Natural killer cell (primary cell): ENCODE results near the gene PTGDR2. TPM values are rescaled to one million over a fixed set of nuclear protein-coding genes. Genes with fewer than 3 reads are reported as not detected.
A peak's percentile ranks its signal among the peaks of the same experiment; 100 is the strongest.

Experiments used
- ATAC-seq, 3 donors: fragments of 150-1000 bp in 2 of 3; fragments of 200-7000 bp in 1 of 3; cut with Tn5 transposase; 1 replicate in 1 of 3; 2 replicates in 2 of 3; pipeline ENCODE4 v1.10.0; 2021; ENCODE audit warnings: mild to moderate bottlenecking in 2 of 3, moderate library complexity in 2 of 3
- DNase-seq, 2 donors: peaks; one replicate each; pipeline versions ENCODE4 v3.0.0 to v3.0.0-alpha.2; 2013 to 2021; ENCODE audit warnings: mixed read lengths in 1 of 2
- H3K27ac ChIP-seq: one replicate; pipeline ENCODE4 v1.5.1; 2013; ENCODE audit warnings: mild to moderate bottlenecking, low read length
- H3K27me3 ChIP-seq: one replicate; pipeline ENCODE4 v1.6.1; 2013; ENCODE audit warnings: low read length; ENCODE audit not compliant: control insufficient read depth, insufficient read depth
- H3K36me3 ChIP-seq: one replicate; pipeline ENCODE4 v1.6.1; 2013; ENCODE audit warnings: low read length; ENCODE audit not compliant: control insufficient read depth, insufficient read depth
- H3K4me1 ChIP-seq: one replicate; pipeline ENCODE4 v1.6.1; 2013; ENCODE audit warnings: low read length; ENCODE audit not compliant: control insufficient read depth, insufficient read depth
- H3K4me3 ChIP-seq: one replicate; pipeline ENCODE4 v1.5.1; 2013; ENCODE audit warnings: low read length
- H3K9me3 ChIP-seq: one replicate; pipeline ENCODE4 v1.6.1; 2013; ENCODE audit warnings: low read length; ENCODE audit not compliant: control insufficient read depth, insufficient read depth
- H3K27ac Mint-ChIP-seq, 2 donors: one replicate each; pipeline ENCODE4 v1.8.0; 2022; ENCODE audit warnings: mild to moderate bottlenecking in 2 of 2, mixed read lengths in 2 of 2, moderate library complexity in 1 of 2
- H3K27me3 Mint-ChIP-seq, 2 donors: one replicate each; pipeline ENCODE4 v1.8.0; 2022; ENCODE audit warnings: low read depth in 2 of 2, mixed read lengths in 2 of 2
- H3K36me3 Mint-ChIP-seq: one replicate; pipeline ENCODE4 v1.8.0; 2022; ENCODE audit warnings: mixed read lengths
- H3K4me1 Mint-ChIP-seq, 2 donors: one replicate each; pipeline ENCODE4 v1.8.0; 2022; ENCODE audit warnings: mixed read lengths in 2 of 2
- H3K4me3 Mint-ChIP-seq: one replicate; pipeline ENCODE4 v1.8.0; 2022; ENCODE audit warnings: mild to moderate bottlenecking, moderate library complexity, mixed read lengths
- H3K9me3 Mint-ChIP-seq, 2 donors: one replicate each; pipeline ENCODE4 v1.8.0; 2022; ENCODE audit warnings: mixed read lengths in 2 of 2
- CTCF ChIP-seq: fragments of 200-600 bp; IDR thresholded peaks from one replicate; pipeline ENCODE4 v1.8.0; 2022; ENCODE audit warnings: antibody characterized with exemption
- WGBS: methylation state at CpG from one replicate; pipeline ENCODE4 v1.1.7; 2013; ENCODE audit warnings: missing lambda C conversion rate; ENCODE audit not compliant: insufficient coverage; 5-methylcytosine and 5-hydroxymethylcytosine counted together
- intact Hi-C: fragments of 100-400 bp; cut with micrococcal nuclease; formaldehyde crosslinking; loops from one replicate; pipeline ENCODE4 v1.14.2; 2022
- total RNA-seq, 4 donors: library from RNA; stranded (reverse); fragments of 120-200 nt in 1 of 4; gene quantifications; one replicate each; pipeline versions ENCODE4 v1.2.3 to v1.2.4, GENCODE V29; 2013 to 2022

Gene PTGDR2
- total RNA-seq, 3 donors from 2014 or later (not counting 1 experiment from before 2014, with no cell fraction given): 0.66 to 12.4 (median 1.7) TPM

GRCh38 chr11:60897496-60897895 is 41.7 kb upstream of the PTGDR2 start:
- H3K27ac Mint-ChIP-seq: peak overlapping the region in 1 of 2 donors; percentile 41
- H3K36me3 Mint-ChIP-seq: peaks cover 39% of the 10 kb centered on the region
- H3K4me3 Mint-ChIP-seq: no peak overlapping the region
- no peaks in the 10 kb centered on the region for H3K4me1 Mint-ChIP-seq
- no peaks in the 10 kb centered on the region for H3K27me3 ChIP-seq
- H3K4me1 ChIP-seq: no peaks in the 10 kb centered on the region
- no peak overlapping the region for H3K4me3 ChIP-seq
- H3K36me3 ChIP-seq: peaks cover 81% of the 10 kb centered on the region
- WGBS: 97% methylated on average over 4 of the region's 4 CpGs
- no peaks in the 10 kb centered on the region for H3K9me3 ChIP-seq
- ATAC-seq: no peak
- no peaks in the 10 kb centered on the region for H3K9me3 Mint-ChIP-seq
- no peak for DNase-seq
- no peaks in the 10 kb centered on the region for H3K27me3 Mint-ChIP-seq
- no peak overlapping the region for H3K27ac ChIP-seq
- TF ChIP-seq CTCF: no peak
- intact Hi-C loops: no loop called here

DNA sequence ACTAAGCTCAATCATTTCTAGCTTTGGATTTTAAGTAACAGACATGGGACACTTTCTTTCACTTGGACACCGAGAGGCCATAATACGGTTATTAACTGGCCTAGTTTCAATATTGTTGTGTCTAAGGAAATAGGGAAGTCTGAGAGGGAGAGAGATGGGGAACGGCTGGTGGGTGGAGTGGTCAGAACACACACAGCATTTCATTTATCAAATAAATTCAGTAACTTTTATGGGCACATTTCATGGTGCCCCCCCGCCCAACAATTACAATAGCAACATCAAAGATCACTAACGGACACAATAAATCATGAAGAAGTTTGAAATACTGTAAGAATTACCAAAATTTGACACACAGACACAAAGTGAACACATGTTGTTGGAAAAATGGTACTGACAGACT is 39.9 kb upstream of the PTGDR2 start:
- 87% methylated on average over 2 of the region's 5 CpGs for WGBS
- no peak overlapping the region for H3K4me3 Mint-ChIP-seq
- Histone ChIP-seq H3K27me3 (no peaks in the 10 kb centered on the region), H3K36me3 (peaks cover 66% of the 10 kb centered on the region), H3K4me1 (peaks cover under 1% of the 10 kb centered on the region), H3K4me3 (no peak overlapping the region), H3K27ac (no peak overlapping the region), H3K9me3 (no peaks in the 10 kb centered on the region)
- no peak for TF ChIP-seq CTCF
- DNase-seq: no peak
- ATAC-seq: no peak
- no peaks in the 10 kb centered on the region for H3K9me3 Mint-ChIP-seq
- H3K27ac Mint-ChIP-seq: no peak overlapping the region
- H3K27me3 Mint-ChIP-seq: no peaks in the 10 kb centered on the region
- peaks cover 39% of the 10 kb centered on the region for H3K36me3 Mint-ChIP-seq
- intact Hi-C loops: no loop called here
- peaks cover 0 to 5% of the 10 kb centered on the region in 2 donors for H3K4me1 Mint-ChIP-seq

- WGBS: 55% methylated on average over 7 of the region's 7 CpGs
- Histone ChIP-seq H3K27ac (no peak overlapping the region), H3K4me3 (no peak overlapping the region), H3K4me1 (peaks cover 4% of the 10 kb centered on the region), H3K9me3 (no peaks in the 10 kb centered on the region), H3K36me3 (peaks cover 29% of the 10 kb centered on the region), H3K27me3 (no peaks in the 10 kb centered on the region)
- ATAC-seq (no peak), DNase-seq (no peak)
- H3K36me3 Mint-ChIP-seq: peaks cover 18% of the 10 kb centered on the region
- H3K4me1 Mint-ChIP-seq: peaks cover 2 to 12% of the 10 kb centered on the region in 2 donors
- H3K27ac Mint-ChIP-seq: peak overlapping the region; percentile 38 to 53
- no peak overlapping the region for H3K4me3 Mint-ChIP-seq
- H3K27me3 Mint-ChIP-seq: no peaks in the 10 kb centered on the region
- intact Hi-C loops: no loop called here
- H3K9me3 Mint-ChIP-seq: no peaks in the 10 kb centered on the region
- no peak for TF ChIP-seq CTCF
Measured at GRCh38 chr11:60891103-60891741, 35.5 kb upstream of the PTGDR2 start.

- Histone ChIP-seq H3K4me1 (peaks cover 4% of the 10 kb centered on the region), H3K27ac (no peak overlapping the region), H3K9me3 (no peaks in the 10 kb centered on the region), H3K36me3 (peaks cover 24% of the 10 kb centered on the region), H3K27me3 (no peaks in the 10 kb centered on the region), H3K4me3 (no peak overlapping the region)
- peaks cover 13% of the 10 kb centered on the region for H3K36me3 Mint-ChIP-seq
- TF ChIP-seq CTCF: no peak
- no peak overlapping the region for H3K4me3 Mint-ChIP-seq
- H3K27ac Mint-ChIP-seq: no peak overlapping the region
- ATAC-seq (no peak), DNase-seq (no peak)
- 52% methylated on average over 4 of the region's 5 CpGs for WGBS
- H3K9me3 Mint-ChIP-seq: no peaks in the 10 kb centered on the region
- intact Hi-C loops: no loop called here
- H3K27me3 Mint-ChIP-seq: no peaks in the 10 kb centered on the region
- peaks cover 7 to 12% of the 10 kb centered on the region in 2 donors for H3K4me1 Mint-ChIP-seq
Measured at GRCh38 chr11:60890696-60891095, 34.9 kb upstream of the PTGDR2 start.
